NCI-H2227 (cell line): ENCODE data around the gene MMD.
"Not testable (repeated sequence)": the region's sequence is repeated elsewhere in the genome, so short reads cannot be mapped to it uniquely, and the experiment has no call there.

ENCODE experiments used
- DNase-seq: peaks from one replicate; lab custom pipeline; 2025; ENCODE audit not compliant: unreplicated experiment; lab: John Stamatoyannopoulos, UW

Gene MMD

DNA sequence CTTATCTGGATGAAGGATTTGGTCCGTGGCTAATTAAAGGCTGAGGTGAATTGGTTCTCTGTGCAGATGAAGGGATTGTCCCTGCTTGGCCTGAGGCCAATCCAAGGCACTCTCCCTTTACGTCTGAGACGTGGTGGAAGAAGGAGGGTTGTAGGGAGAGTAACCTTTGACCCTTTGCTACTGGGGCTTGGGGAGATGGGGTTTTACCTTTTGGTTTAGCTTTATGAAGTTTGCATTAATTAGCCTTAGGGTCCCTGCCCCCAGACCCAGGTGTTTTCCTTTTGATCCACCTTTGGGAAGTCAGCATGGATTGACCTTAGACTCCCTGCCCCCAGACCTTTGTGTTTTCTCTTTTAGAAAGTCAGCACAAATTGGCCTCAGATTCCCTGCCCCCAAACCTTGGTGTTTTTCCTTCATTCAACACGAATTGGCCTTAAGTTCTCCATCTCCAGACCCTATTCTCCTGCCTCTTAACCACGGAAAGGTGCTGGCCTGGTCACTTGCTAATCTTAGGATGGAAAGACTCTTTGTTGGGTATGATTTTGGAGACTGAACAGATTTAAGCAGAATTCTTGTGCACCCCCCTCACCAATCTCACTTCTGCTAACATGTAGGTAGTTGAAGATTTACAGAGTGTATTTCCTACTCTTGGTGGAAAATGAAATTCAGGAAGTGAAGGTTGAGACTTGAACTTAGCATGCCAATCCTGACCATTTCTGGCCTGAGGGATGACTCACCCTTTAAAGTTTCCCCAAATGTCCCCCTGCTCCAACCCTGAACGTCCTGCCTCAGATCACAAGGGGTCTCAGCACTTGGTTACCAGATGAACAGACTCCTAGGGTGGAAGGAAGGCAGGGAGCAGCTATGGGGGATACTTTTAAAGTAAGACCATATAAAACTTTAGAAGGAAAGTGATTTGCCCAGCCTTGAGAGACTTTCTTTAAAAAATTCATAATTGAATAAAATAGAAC, 23.1 kb upstream of the MMD start:
- no peak for DNase-seq

DNA sequence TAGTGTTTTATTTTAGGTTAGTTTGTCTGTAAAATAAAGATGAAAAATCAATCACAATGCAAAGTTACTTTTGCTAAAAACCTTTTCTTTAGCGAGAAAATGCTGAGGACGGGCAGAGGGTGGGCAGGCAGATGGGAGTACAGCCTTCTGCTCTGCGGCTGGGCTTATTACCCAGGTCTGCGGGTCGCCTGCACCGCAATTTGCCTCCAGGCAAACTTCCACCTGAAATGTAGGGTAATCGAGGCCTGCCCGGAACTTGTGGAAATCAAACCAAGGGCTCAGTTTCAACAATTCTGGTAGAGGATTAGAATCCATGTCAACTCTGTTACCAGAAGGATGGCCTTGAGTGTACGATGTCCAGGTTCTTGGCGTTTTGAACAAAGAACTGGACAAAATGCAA, 22.3 kb upstream of the MMD start:
- no peak for DNase-seq

- DNase-seq: no peak
These were observed 21.5 kb upstream of the MMD start for GRCh38 chr17:55442953-55443683.

DNA sequence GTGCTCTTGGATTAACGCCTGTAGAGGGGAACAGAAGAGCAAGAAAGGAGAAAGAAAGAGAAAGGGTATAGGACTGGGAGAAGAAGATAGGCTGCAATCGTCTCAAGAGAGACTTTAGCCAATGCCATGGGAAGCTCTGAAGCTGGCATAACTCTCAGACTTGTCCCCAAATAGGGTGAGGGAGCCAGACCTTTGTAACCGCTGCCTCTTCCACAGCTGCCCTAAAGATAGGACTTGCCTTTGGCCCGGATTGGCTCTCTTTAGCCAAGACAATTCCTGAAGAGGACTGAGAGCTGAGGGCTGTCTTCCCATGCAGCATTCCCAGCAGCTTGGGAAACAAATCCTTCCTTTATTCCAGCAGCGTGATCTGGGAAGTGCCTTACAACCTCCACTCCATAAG, 20.8 kb upstream of the MMD start:
- no peak for DNase-seq

DNA sequence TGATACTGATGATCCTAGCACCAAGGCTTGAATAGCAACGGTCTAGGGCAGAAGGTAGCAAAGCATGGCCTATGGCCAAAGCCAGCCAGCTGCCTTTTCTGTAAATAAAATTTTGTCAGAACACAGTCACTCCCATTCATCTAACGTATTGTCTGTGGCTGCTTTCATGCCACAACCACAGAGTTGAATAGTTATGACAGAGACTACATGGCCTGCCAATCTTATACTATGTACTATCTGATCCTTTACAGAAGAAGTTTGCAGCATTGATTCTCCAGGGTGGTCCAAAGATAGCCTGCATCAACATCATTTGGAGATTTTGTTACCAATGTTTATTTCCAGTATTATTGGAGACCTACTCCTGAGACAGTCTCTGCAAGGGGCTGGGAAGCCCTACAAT, 19.9 kb upstream of the MMD start:
- DNase-seq: no peak

DNA sequence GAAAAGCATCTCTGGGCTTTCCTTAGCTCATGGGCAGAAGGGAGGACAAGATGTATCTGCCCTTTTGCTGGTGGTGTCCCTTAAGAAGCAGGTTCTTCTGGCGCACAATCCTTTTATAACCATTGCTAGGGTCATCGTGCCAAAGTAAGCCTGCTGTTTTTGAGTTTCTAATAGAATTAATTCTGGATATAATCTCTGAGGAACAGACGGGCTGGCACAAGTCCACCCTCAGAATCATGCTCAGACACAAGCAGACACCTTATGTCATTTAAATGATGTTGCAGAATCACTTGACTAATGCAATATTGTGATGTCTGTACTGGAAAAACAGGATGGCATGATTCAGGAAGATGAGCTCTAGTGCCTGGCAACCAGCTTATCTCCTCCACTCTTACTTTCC, 18.8 kb upstream of the MMD start:
- DNase-seq: no peak

DNA sequence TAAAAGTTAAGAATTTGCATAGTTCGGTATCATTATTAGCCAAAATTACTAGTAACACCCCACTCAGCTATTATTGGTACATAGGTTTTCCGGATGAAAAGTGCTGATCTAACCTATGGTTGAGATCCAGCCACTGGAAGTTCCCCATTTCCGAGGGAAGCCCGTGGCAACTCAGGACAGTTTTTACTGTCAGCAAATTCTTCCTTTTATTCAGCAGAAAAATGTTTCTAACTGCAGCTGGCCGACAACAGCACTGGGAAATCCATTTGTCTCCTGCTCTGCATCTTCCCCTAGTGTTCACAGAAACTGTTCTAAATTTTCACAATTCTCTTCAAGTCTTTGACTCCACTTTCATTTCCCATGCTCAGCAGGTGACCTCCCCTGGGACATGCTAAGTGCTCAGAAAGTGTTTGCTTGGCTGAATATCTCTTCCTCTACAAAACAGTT, 15.5 kb upstream of the MMD start:
- no peak for DNase-seq

DNA sequence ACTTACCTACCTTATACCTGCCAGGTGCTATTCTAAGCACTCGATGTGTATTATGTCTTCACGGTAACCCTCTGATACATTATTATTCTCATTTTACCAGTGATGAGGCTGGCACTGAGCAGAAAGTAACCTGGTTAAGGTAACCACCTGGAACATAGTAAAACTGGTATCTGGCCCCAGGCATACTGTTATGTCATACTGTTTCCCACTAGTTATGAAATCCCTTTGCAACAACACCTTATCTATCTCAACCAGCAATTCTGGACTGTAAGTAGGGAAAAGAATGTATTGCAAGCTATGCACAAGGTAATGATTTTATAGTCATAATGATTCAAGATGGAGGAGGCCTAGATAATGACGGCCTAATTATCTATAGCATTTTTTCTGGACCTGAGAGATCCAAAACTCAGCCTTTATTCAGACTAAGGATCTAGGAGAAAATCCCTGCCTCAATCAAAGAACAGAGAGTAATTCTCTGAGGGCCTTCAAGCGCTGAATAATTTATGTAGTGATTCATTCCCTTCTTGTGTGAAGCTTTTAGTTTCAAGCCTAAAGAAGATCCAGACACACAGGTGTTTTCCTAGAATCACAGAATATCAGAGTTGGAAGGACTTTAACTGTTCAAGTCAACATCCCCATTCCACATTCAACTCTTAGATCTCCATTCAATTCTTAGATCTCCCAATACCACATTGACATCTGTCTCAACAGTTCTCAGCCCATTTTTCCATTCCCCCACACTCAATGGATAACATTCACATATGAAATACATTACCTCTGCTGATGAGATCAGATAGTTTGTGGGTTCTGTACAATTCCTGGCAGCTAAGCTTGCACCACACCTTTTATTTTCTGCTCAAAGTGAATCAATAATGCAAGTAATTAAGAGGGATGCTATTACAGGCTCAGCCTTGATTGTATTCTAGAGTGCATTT, 14.9 kb upstream of the MMD start:
- DNase-seq: no peak

DNA sequence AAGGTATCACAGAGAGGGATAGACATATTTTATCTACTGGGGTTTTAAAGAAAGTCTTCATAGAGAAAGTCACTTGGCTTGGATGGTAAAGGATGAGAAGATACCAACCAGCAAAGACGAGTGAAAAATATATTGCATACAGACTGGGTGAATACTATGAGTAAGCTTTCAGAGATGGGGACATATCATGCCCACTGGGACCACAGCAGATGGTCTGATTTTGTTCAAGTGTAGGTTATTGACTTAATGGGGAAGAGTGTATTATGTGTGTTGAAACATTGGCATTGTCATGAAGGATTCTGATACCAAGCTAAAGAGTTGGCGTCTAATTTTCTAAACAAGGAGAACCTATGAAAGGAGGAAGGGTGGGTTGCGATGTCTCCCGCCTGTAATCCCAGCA, 13.8 kb upstream of the MMD start:
- DNase-seq: no peak

DNA sequence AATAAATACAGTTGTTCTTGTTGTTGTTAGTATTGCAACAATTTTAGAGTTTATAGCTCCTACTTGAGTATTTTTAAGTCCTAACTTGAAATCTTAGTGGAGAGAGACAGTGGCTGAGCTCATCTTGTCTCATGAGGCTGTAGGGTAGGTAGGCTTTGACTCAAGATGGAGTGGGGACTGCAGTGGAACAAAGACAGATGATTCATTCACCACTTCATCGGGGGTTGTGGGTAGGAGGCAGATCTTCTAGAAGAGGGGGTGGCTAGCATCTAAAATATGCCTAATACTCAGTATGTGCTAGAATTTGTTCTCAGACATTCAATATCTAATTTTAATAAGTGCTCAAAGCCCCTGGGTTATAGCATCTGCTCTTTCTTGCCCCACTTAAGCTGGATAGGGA, 13.1 kb upstream of the MMD start:
- no peak for DNase-seq

- DNase-seq: no peak
These were observed 12.2 kb upstream of the MMD start for GRCh38 chr17:55433629-55434422.

- no peak for DNase-seq
These were observed 11.5 kb upstream of the MMD start for GRCh38 chr17:55433029-55433628.

DNA sequence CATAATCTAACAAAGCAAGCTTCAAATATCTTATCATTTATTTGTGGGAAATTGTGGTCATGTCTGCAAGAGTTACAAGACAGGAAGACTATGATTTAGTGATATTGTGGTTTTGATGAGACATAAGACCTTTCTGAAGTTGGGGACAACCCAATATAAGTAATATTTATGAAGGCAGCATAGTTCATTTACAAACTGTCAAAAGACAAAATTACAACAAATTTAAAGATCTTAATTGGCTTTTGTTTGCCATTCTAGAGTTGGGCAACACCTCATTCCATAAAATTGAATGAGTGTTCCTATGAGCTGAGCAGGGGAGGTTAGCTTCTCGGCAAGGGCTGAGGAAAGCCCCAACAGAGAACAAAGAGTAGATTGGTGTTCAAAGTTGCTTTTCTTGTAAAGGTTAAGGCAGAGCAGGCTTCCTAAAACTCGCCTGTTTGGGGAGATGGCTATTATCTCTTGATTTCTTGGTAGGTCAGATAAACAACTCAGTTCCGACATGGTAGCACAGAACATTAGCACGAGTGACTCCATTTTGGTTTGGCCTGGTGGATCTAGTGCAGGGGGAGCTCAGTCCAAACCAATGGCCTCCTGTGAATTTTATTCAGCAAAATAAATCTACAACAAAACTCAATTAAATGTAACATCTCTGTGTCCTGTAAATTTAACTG, 10.9 kb upstream of the MMD start:
- DNase-seq: no peak

- not testable (repeated sequence) for DNase-seq
These were observed 10.3 kb upstream of the MMD start for GRCh38 chr17:55431914-55432313.

GRCh38 chr17:55430541-55431288, 9.1 kb upstream of the MMD start:
- peak; percentile 85 for DNase-seq

DNA sequence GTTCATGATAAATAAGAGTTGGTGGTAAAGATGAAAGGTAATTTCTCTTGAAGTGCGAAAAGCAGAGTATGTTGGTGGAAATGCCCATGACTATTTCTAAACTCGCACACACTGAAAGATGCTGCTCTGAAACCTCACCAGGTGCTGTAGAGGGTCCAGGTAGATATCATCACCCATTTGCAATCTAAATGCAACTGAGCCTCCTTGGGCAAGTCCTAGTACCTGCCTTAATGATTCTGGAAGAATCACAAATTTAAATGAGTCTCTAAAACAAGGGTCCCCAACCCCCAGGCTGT, 5.9 kb upstream of the MMD start:
- no peak for DNase-seq

DNA sequence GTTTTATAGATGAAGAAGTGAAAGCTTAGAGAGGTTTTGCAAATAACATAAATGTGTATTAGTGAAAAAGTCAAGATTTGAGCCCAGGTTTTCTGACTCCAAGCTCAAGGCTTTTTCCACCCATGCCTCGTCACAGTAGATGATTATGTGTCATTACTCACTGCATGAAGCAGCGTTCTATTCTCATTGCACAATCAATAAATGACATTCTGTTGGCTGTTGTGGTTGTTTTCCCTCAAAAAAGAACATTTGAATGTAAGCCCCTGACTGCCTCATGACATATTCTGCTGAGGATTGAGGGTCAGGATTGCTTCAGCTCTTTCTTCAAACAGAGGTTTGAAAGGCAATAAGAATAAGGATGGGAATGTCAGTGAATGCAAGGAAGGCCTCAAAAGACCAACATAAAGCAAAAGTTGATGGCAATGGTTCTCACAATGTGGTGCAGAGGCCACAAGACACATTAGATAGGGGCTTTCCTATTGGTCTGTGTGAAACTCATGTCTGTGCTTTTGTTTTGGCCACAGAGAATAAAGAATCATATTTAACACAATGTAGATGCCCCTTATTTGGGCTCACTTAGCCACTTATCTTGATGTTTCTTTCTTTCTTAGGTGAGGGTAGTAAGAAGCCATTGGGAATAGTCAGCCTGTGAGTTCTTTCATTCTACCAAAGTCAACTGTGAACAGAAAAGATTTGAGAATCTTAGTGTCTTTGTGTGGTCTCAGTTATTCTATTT, 5.4 kb upstream of the MMD start:
- peak; percentile 62 for DNase-seq

DNA sequence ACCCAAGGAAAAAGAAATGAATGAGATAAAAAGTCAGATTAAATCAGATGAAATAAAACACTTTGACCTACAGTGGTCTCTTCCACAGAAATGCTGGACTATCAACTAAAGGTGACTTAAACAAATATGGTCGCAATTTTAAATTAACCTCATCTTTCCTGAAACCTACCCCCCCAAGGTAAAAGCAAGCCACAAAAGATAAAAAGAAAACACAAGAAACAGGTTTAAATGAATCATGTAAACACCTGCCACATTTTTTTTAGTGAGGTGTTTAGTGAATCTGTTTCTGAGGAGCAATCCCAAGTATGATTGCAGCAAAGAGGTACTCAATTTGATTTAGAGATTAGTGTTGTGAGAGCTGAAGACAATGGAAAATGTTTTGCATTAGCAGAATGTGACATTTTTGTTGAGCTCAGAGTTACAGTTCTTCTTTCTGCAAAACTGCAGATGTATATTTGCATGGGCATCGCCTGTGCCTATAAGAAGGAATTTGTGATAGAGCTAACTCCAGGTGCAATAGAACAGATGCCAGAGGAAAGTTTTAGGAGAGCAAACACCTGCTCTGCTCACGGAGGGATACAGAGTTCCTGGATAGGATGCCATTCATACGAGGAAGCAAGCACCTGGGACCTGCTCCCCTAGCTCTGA, 3.4 kb upstream of the MMD start:
- DNase-seq: no peak
